HG02759 (cell line): Measurements from ENCODE around the gene PYGM.

Source experiments
- ATAC-seq: cut with Tn5 transposase; IDR thresholded peaks from one replicate; pipeline ENCODE4 v1.9.1; 2021; ENCODE audit warnings: mild to moderate bottlenecking, moderate library complexity; ENCODE audit not compliant: unreplicated experiment

Gene PYGM

GRCh38 chr11:64697663-64698375 is 62.0 kb downstream of the PYGM start:
- no peak for ATAC-seq
